ELR (cell line): Measurements from ENCODE around the gene TDRD9.
A peak's percentile ranks its signal among the peaks of the same experiment; 100 is the strongest.

Experiments
- DNase-seq: peaks from one replicate; pipeline ENCODE4 v3.0.0-alpha.2; 2015; ENCODE audit warnings: low read depth

Gene TDRD9

GRCh38 chr14:103989964-103990363, 61.7 kb downstream of the TDRD9 start:
- no peak for DNase-seq

- peak; percentile 61 for DNase-seq
Observed at GRCh38 chr14:103994535-103995184, 66.4 kb downstream of the TDRD9 start.

- DNase-seq, result no peak
Observed at GRCh38 chr14:103995876-103996275, 67.6 kb downstream of the TDRD9 start.

- DNase-seq, result no peak
Observed at GRCh38 chr14:103997391-103997790, 69.1 kb downstream of the TDRD9 start.

- no peak for DNase-seq
Observed at GRCh38 chr14:103998027-103998426, 69.8 kb downstream of the TDRD9 start.

GRCh38 chr14:103999795-104000440, 71.7 kb downstream of the TDRD9 start:
- no peak for DNase-seq

- no peak for DNase-seq
Observed at GRCh38 chr14:104001003-104001402, 72.7 kb downstream of the TDRD9 start.

- no peak for DNase-seq
Observed at GRCh38 chr14:104003616-104004015, 75.4 kb downstream of the TDRD9 start.

- no peak for DNase-seq
Observed at GRCh38 chr14:104004849-104005248, 76.6 kb downstream of the TDRD9 start.

GRCh38 chr14:104005489-104005888, 77.2 kb downstream of the TDRD9 start:
- no peak for DNase-seq

GRCh38 chr14:104007121-104007520, 78.9 kb downstream of the TDRD9 start:
- no peak for DNase-seq

GRCh38 chr14:104009297-104009696, 81.0 kb downstream of the TDRD9 start:
- peak; percentile 54 for DNase-seq

GRCh38 chr14:104011824-104012517, 83.7 kb downstream of the TDRD9 start:
- DNase-seq, result no peak

- no peak for DNase-seq
Observed at GRCh38 chr14:104014764-104015163, 86.5 kb downstream of the TDRD9 start.

GRCh38 chr14:104016873-104017650, 88.8 kb downstream of the TDRD9 start:
- peak; percentile 61 for DNase-seq

- DNase-seq, result no peak
Observed at GRCh38 chr14:104019029-104019428, 90.8 kb downstream of the TDRD9 start.

- DNase-seq, result no peak
Observed at GRCh38 chr14:104019806-104020205, 91.5 kb downstream of the TDRD9 start.

- DNase-seq, result no peak
Observed at GRCh38 chr14:104020471-104020870, 92.2 kb downstream of the TDRD9 start.

- DNase-seq, result no peak
Observed at GRCh38 chr14:104023325-104024055, 95.2 kb downstream of the TDRD9 start.

GRCh38 chr14:104025534-104025933, 97.3 kb downstream of the TDRD9 start:
- no peak for DNase-seq

- no peak for DNase-seq
Observed at GRCh38 chr14:104026024-104026423, 97.8 kb downstream of the TDRD9 start.

GRCh38 chr14:104030958-104031357, 102.7 kb downstream of the TDRD9 start:
- DNase-seq, result no peak
